ENCODE data around the gene HOXC10. TPM values are rescaled to one million over a fixed set of nuclear protein-coding genes. Genes with fewer than 3 reads are reported as not detected.

The HOXC10 gene
- total and polyA plus RNA-seq, 2 of the 8 experiments (the other 6 are each of a cell fraction or from before 2014, with no cell fraction given), result not detected

- FAIRE-seq (no peak), DNase-seq (ENCODE audit: low read depth in 1 of 2, low spot score in 2 of 2) (peak in 1 of 2 experiments; percentile 83)
- Histone ChIP-seq H3K18ac (ENCODE audit: extremely low read depth, low read length) (no peak overlapping the region; the same call in 1 of the 2 replicates), H2BK5ac (ENCODE audit: low read depth, low read length) (no peak overlapping the region), H3K27ac (ENCODE audit: low read depth, low read length) (no peak overlapping the region), H4K20me1 (replicated peaks in 1 of 2; ENCODE audit: control insufficient read depth in 1 of 2, insufficient read depth in 2 of 2, low read length in 2 of 2) (peaks cover 6 to 42% of the 10 kb centered on the region in 2 experiments), H3K36me3 (ENCODE audit: control insufficient read depth in 2 of 4, insufficient read depth in 4 of 4, low read length in 3 of 4) (no peaks in the 10 kb centered on the region; a peak in 1 of 8 replicates), H4K8ac (ENCODE audit: extremely low read depth, insufficient read depth, low read length) (no peak overlapping the region), H2BK120ac (replicated peaks; ENCODE audit: low read depth, low read length) (no peak overlapping the region), H3K27me3 (replicated peaks in 1 of 4; ENCODE audit: control insufficient read depth in 3 of 4, extremely low read depth in 1 of 4, insufficient read depth in 3 of 4, low read length in 3 of 4) (peaks cover 95 to 100% (median 100%) of the 10 kb centered on the region in 4 experiments), H3K79me2 (ENCODE audit: control insufficient read depth in 1 of 2, insufficient read depth in 2 of 2, low read length in 2 of 2) (no peaks in the 10 kb centered on the region), H3K4me3 (ENCODE audit: extremely low read depth in 1 of 4, insufficient read depth in 2 of 4, low read depth in 3 of 4, low read length in 4 of 4) (peak overlapping the region in 3 of 4 experiments; percentile 9 to 54 (median 26); a peak in 5 of 8 replicates), H2BK12ac (ENCODE audit: low read depth, low read length) (peak overlapping the region; percentile 90; the same call in 1 of the 2 replicates), H3K79me1 (ENCODE audit: low read depth, low read length) (no peaks in the 10 kb centered on the region), H4K5ac (ENCODE audit: insufficient read length, low read depth, low read length) (no peak overlapping the region), H2BK15ac (ENCODE audit: low read length) (no peak overlapping the region), H3K4me2 (ENCODE audit: insufficient read depth in 1 of 2, low read depth in 2 of 2, low read length in 2 of 2) (peak overlapping the region; percentile 28 to 79), H3K56ac (replicated peaks; ENCODE audit: insufficient read length, low read depth, low read length) (no peak overlapping the region), H2AK5ac (ENCODE audit: low read depth, low read length) (no peak overlapping the region), H4K91ac (replicated peaks; ENCODE audit: insufficient read length, low read length) (no peak overlapping the region), H3K23me2 (ENCODE audit: low read depth, low read length) (peaks cover 3% of the 10 kb centered on the region; the same call in 1 of the 2 replicates), H3K9ac (replicated peaks in 1 of 4; ENCODE audit: extremely low read depth in 1 of 4, low read depth in 3 of 4, low read length in 3 of 4) (no peak overlapping the region), H3K4ac (replicated peaks; ENCODE audit: insufficient read length, low read depth, low read length) (no peak overlapping the region), H3K14ac (ENCODE audit: insufficient read length) (no peak overlapping the region), H3K23ac (ENCODE audit: insufficient read length) (no peak overlapping the region), H2AFZ (ENCODE audit: low read length) (no peak overlapping the region), H3K9me3 (ENCODE audit: insufficient read depth in 2 of 2, low read depth in 1 of 2, low read length in 1 of 2) (no peaks in the 10 kb centered on the region), H2BK20ac (ENCODE audit: low read length) (0 out of 2 replicates have a peak overlapping the region, but pooled peaks have one; percentile 18), H3K4me1 (replicated peaks in 1 of 4; ENCODE audit: control insufficient read depth in 3 of 4, insufficient read depth in 4 of 4, low read length in 3 of 4) (peaks cover 0 to 12% (median 4%) of the 10 kb centered on the region in 4 experiments; a peak in 6 of 7 replicates)
- 5% methylated on average over 24 of the region's 34 CpGs; no CpG with 5 or more reads in 1 of the 2 experiments for WGBS, 2 experiments (ENCODE audit: extremely low coverage in 1 of 2, insufficient coverage in 1 of 2, insufficient read length in 1 of 2, insufficient replicate concordance in 2 of 2, low coverage in 1 of 2, low lambda C conversion rate in 2 of 2, missing lambda C conversion rate in 1 of 2)
- POLR2A ChIA-PET (ENCODE audit: partially characterized antibody), result interaction anchor here (1.3 kb wide), 1 partner anchor 80 kb away, joined by 4 read pairs; the partner anchor contains the start of gene HOXC13
- CTCF ChIA-PET (ENCODE audit: partially characterized antibody), result interaction anchor here (0.9 to 3.8 kb wide), 12 partner anchors 9 to 197 kb away, joined by 3 to 50 read pairs (median 4); partner anchors contain the start of genes HOXC12, HOXC8 and HOXC9
- TF ChIP-seq SUZ12 (IDR thresholded peaks at IDR 0.05; ENCODE audit: low read length), result peak; percentile 74; the same call in 1 of the 2 replicates
- TF ChIP-seq TAF1 (IDR thresholded peaks at IDR 0.05; ENCODE audit: low read depth, low read length), result no peak
- TF ChIP-seq MAFK (IDR thresholded peaks at IDR 0.05; ENCODE audit: low read depth, low read length), result no peak
- no peak for TF ChIP-seq RAD21 (IDR thresholded peaks at IDR 0.05 in 1 of 2, conservative IDR thresholded peaks at IDR 0.05 in 1 of 2; ENCODE audit: low read depth in 2 of 2, low read length in 2 of 2)
- no peak for TF ChIP-seq POLR2AphosphoS5 (IDR thresholded peaks at IDR 0.05; ENCODE audit: low read depth, low read length)
- TF ChIP-seq JUND (IDR thresholded peaks at IDR 0.05; ENCODE audit: low read length), result no peak
- TF ChIP-seq RNF2 (IDR thresholded peaks at IDR 0.05; ENCODE audit: borderline replicate concordance, low read depth, low read length, missing control alignments, poor library complexity, severe bottlenecking), result no peak
- TF ChIP-seq SAP30 (IDR thresholded peaks at IDR 0.05; ENCODE audit: insufficient read depth, insufficient replicate concordance, low read length), result no peak
- TF ChIP-seq SIRT6 (IDR thresholded peaks at IDR 0.05; ENCODE audit: low read length), result no peak
- no peak for TF ChIP-seq GTF2F1 (IDR thresholded peaks at IDR 0.05; ENCODE audit: borderline replicate concordance, low read depth, low read length)
- peak; percentile 71 for TF ChIP-seq NRF1 (IDR thresholded peaks at IDR 0.05; ENCODE audit: low read depth, low read length)
- no peak for TF ChIP-seq CREB1 (IDR thresholded peaks at IDR 0.05)
- no peak for TF ChIP-seq SP1 (IDR thresholded peaks at IDR 0.05; ENCODE audit: low read depth, low read length)
Measured at GRCh38 chr12:54017878-54018467, 33.0 kb downstream of the HOXC10 start.
